Measurements from ENCODE around the gene ZNF827. TPM values are rescaled to one million over a fixed set of nuclear protein-coding genes. Genes with fewer than 3 reads are reported as not detected.

The ZNF827 gene
- total RNA-seq, 1 experiment from 2014 or later, result 29.4 TPM

DNA sequence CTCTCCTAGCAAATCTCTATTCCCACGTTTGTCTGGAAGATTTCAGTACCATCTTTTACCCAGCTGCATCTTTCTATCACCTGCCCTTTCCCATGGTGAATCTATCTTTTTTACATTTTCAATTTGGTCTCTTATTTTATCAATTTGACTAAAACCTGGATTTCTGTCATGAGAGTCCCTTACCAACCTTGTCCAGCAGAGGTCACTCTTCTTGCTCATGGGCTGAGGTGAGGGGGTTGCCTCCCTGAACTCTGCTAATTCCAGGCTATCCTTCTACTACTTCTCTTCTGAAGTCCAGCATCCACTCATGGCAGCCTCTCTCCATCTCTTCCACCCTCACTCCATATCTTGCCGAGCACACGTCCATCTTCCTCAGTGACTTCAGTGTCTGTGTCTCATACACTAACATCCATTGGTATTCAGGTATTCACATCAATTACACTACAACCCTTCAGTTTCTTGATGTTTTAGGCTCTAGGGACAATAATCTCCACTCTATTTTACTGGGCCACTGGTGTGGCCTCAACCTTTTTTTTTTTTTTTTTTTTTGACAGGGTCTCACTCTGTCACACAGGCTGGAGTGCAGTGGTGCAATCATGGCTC is 17.8 kb upstream of the ZNF827 start:
- H3K14ac ChIP-seq (ENCODE audit: insufficient read depth, low read length), result no peak overlapping the region
- no peak overlapping the region for H2BK15ac ChIP-seq (ENCODE audit: low read depth, low read length)
- H4K5ac ChIP-seq (ENCODE audit: insufficient read length, low read depth, low read length), result no peak overlapping the region
- H3T11ph ChIP-seq (ENCODE audit: low read length), result no peak overlapping the region
- peaks cover 0 to 8% of the 10 kb centered on the region in 2 experiments; a peak in 1 of 5 replicates for H3K9me3 Mint-ChIP-seq
- no peak overlapping the region for H2BK20ac ChIP-seq (ENCODE audit: low read depth, low read length, poor library complexity, severe bottlenecking)
- no peaks in the 10 kb centered on the region; the same call in 1 of the 2 replicates for H3K4me1 ChIP-seq (ENCODE audit: insufficient read depth, low read length)
- H3K18ac ChIP-seq (ENCODE audit: insufficient read length, low read depth, low read length), result no peak overlapping the region
- peak; percentile 46 for DNase-seq
- H3K4me1 Mint-ChIP-seq, result peaks cover 8 to 12% of the 10 kb centered on the region in 2 experiments
- no peak overlapping the region for H3K27ac Mint-ChIP-seq
- H4K91ac ChIP-seq (ENCODE audit: insufficient read length, low read depth, low read length), result no peak overlapping the region
- no peaks in the 10 kb centered on the region for H3K9me3 ChIP-seq (ENCODE audit: control insufficient read depth, low read depth, low read length)
- H3K4ac ChIP-seq (ENCODE audit: low read depth, low read length), result no peak overlapping the region
- no peak overlapping the region for H3K9ac ChIP-seq (ENCODE audit: extremely low read depth, insufficient read length, low read length)
- no peaks in the 10 kb centered on the region for H3K79me2 ChIP-seq (ENCODE audit: insufficient read depth, low read length)
- peaks cover 1% of the 10 kb centered on the region; the same call in 1 of the 2 replicates for H3K27me3 Mint-ChIP-seq (ENCODE audit: low read depth)
- no peaks in the 10 kb centered on the region for H3K79me1 ChIP-seq (ENCODE audit: insufficient read depth, low read depth, low read length, poor library complexity, severe bottlenecking)
- TF ChIP-seq, protein P1, sequence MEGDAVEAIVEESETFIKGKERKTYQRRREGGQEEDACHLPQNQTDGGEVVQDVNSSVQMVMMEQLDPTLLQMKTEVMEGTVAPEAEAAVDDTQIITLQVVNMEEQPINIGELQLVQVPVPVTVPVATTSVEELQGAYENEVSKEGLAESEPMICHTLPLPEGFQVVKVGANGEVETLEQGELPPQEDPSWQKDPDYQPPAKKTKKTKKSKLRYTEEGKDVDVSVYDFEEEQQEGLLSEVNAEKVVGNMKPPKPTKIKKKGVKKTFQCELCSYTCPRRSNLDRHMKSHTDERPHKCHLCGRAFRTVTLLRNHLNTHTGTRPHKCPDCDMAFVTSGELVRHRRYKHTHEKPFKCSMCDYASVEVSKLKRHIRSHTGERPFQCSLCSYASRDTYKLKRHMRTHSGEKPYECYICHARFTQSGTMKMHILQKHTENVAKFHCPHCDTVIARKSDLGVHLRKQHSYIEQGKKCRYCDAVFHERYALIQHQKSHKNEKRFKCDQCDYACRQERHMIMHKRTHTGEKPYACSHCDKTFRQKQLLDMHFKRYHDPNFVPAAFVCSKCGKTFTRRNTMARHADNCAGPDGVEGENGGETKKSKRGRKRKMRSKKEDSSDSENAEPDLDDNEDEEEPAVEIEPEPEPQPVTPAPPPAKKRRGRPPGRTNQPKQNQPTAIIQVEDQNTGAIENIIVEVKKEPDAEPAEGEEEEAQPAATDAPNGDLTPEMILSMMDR (conservative IDR thresholded peaks at IDR 0.05), result peak; percentile 86
- H4K20me1 ChIP-seq (ENCODE audit: control insufficient read depth, insufficient read depth, insufficient read length), result no peaks in the 10 kb centered on the region
- H3K56ac ChIP-seq (ENCODE audit: insufficient read length, low read depth, low read length), result no peak overlapping the region
- no CpG with 5 or more reads among the region's 3 CpGs for WGBS (ENCODE audit: extremely low coverage, insufficient read length, low lambda C conversion rate)
- H3K36me3 Mint-ChIP-seq (ENCODE audit: insufficient read depth in 1 of 3, low read depth in 3 of 3), result peaks cover 0 to 3% (median 0%) of the 10 kb centered on the region in 3 experiments; a peak in 2 of 7 replicates
- H3K4me3 Mint-ChIP-seq, result no peak overlapping the region
- no peak overlapping the region for H2AFZ ChIP-seq (ENCODE audit: low read length)
- H2BK5ac ChIP-seq (ENCODE audit: insufficient read length, low read length), result no peak overlapping the region
- no peaks in the 10 kb centered on the region for H3K27me3 ChIP-seq (ENCODE audit: insufficient read depth, low read length)
- H2BK12ac ChIP-seq (ENCODE audit: insufficient read length, low read depth, low read length), result no peak overlapping the region
- no peak overlapping the region for H2BK120ac ChIP-seq (ENCODE audit: low read depth, low read length, poor library complexity, severe bottlenecking)
- no peak overlapping the region for H4K8ac ChIP-seq (replicated peaks; ENCODE audit: insufficient read length, low read depth, low read length)
- no peak overlapping the region for H2AK5ac ChIP-seq (ENCODE audit: insufficient read length, low read length)
- no peak overlapping the region for H3K4me2 ChIP-seq (ENCODE audit: insufficient read depth, insufficient read length, low read length)
- H3K23ac ChIP-seq (ENCODE audit: insufficient read length, low read depth, low read length), result no peak overlapping the region
- H3K23me2 ChIP-seq (ENCODE audit: insufficient read length, low read depth, low read length, poor library complexity, severe bottlenecking), result no peaks in the 10 kb centered on the region
- no peak overlapping the region for H3K27ac ChIP-seq (ENCODE audit: insufficient read length, low read depth, low read length)

Measured in H9 (cell line).